Activated CD8-positive, alpha-beta memory T cell treated with anti-CD3 and anti-CD28 coated beads, Interleukin-2, amount 50 U/mL, for 24 hours (primary cell): ENCODE results near the gene SLAMF9.

Experiments
- DNase-seq: peaks from one replicate; pipeline ENCODE4 v3.0.0-alpha.2; 2020; ENCODE audit errors: extremely low read depth

SLAMF9 gene

DNA sequence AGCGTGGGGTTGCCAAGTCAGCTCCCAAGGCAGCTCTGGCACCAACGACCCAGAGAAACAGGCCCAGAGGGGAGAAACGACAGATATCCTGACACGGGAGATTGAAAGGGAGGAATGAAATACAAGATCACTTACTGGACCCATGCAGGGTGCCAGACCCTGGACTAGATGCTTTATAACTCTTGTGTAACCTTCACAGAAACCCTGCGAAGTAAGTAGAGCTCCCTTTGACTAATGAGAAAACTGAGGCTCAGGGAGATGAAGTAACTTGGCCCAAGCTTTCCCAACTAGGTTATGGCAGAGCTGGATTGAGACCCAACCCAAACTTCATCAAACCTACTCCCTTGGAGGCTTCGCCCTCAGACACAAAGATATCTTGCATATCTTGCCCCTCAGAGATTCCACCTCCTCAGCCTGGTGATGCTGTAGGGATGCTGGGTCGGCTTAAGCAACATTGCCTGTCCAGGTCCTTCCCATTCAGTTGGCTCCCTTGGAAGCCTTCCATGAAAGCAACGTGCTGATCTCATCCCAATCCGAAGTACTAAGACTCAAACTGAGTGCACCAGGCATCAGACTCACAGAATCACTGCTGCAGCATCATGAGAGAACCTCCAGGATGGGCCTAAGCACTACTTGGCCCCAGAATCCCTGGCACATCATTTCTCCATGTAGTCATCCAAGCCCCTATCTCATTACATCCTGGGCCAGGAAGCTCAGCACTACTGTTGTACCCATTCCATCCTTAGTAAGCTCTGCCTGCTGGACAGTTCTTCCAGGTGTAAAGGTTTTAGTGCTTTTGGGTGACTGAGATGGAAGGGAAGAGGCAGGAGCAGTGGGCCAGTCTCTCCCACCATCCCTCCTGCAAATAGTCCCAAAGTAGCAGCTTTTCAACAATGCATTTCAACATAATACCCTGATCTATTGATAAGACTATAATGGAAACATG lies 7.5 kb downstream of the SLAMF9 start:
- DNase-seq, result no peak

DNA sequence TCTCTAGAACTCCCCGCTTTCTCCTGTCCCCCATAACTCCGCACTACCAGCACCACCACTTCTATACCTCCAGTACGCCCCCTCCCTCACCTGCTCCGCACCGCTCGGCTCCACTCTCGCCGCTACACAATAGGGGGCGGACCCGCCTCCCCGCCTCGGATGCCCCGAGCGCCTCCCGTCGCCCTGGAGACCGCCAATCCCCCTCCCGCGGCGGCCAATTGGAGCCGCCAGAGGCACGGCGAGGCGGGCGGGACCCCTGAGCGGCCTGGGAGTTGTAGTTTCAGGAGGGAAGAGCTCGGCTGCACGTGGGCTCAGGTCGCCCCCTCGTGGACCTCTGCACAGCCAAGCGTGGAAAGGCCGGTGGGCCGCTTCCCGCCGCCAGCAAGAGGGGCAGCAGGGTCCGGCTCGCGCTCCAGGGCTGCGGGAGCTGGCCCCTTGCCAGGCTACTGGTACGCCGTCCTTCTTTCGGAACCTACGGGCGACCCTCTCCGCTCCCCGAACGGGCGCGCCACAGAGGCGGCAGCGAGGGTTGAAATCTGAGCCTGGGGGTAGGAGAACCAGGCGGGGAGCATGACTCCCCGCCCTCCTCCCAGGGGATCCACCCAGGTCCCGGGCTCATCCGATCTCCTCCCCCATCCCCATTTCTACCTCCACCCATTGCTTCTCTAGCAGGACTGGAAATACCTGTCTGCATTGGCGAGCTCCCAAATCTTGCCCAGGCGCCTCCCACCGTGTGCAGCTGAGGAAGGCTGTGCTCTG lies 8.4 kb downstream of the SLAMF9 start, which contains the start of gene IGSF9:
Gene IGSF9 (minus strand): TSS at position 131 of the 759 bp plus-strand sequence. CDS start 2,159 bp downstream, outside the sequence.
- DNase-seq, result peak; percentile 45

DNA sequence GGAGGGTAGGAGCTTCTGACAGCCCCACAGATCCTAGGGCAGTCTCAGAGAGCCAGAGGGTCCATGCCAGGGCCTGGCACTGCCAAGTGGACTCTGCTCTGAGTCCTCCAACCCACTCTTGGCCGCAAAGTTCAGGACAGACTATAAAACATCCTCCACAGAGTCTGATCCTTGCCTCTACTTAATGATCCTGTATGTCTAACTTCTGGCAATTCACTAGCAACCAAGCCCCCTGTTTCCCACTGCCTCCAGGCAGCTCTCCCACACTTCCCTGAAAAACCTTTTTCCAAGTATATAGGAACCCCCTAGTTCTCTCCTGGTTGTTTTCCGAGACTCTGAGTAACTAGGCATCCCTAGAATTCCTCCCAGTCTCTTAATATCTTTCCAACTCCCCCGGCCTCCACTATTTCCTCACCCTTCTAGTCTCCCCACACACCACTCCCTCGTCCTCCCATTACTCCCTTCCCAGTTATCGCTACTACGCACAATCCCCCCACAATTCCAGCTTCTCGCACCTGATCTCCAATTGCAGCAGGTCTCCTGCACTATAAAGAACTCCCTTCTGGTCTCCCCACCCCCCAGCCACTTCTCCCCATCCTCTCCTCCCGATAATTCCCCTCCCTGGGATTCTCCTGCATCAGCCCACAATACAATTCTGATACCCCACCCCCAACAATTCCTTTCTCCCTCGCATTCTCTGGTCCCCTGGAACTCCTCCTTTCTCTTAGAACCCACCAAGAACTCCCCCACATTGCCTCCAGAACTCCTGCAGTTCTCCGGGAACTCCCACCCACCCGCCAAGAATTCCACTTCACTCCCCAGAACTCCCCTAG lies 9.2 kb downstream of the SLAMF9 start:
- DNase-seq, result no peak

DNA sequence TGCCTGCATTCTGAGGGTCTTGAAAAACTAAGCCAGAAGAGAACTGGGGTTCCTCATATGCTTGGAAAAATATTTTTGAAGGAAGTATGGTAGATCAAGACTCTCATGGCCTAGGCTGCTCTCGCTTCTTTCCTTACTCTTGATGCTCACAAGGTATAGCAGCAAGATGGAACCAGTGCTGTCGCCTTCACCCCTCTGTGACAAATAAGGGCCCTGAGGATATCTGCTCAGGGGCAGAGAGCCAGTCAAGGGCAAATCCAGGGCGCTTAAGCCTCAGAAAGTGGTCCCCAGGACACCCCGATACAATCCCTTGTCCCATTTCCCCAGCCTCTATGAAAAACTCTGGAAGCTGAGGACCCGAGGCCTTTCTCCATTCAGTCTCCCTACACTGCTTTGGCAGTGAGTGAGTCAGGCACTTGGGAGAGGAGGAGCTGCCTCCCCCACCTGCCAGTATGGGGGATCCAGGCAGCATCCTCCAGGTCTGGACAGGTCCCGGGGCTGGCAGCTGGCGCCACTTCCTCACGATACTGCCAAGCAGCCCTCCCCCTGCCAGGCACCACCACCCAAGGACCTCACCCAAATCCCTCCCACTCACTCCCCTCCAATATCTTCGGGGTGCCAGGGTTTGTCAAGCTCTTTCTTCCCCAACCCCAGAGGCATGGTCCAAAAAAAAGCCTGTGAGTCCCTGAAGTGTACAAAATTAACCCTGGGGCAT lies 10.0 kb downstream of the SLAMF9 start:
- no peak for DNase-seq

DNA sequence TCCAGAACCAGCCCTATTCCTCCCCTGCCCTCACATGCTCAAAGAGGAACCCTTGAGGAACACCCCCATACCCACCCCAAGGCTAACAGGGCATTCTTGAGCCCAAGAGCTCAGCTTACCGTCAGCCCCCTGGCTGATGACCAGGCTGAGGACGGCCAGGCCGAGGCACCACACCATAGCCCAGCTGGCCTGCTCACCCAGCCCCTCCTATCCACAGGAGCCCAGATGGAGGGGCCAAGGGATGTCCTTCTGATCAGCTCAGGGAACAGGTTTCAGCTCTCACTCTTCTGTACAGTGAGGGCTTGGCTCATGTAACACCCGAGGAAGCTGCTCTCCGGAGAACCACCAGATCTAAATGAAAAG lies 10.8 kb downstream of the SLAMF9 start:
- DNase-seq, result no peak

DNA sequence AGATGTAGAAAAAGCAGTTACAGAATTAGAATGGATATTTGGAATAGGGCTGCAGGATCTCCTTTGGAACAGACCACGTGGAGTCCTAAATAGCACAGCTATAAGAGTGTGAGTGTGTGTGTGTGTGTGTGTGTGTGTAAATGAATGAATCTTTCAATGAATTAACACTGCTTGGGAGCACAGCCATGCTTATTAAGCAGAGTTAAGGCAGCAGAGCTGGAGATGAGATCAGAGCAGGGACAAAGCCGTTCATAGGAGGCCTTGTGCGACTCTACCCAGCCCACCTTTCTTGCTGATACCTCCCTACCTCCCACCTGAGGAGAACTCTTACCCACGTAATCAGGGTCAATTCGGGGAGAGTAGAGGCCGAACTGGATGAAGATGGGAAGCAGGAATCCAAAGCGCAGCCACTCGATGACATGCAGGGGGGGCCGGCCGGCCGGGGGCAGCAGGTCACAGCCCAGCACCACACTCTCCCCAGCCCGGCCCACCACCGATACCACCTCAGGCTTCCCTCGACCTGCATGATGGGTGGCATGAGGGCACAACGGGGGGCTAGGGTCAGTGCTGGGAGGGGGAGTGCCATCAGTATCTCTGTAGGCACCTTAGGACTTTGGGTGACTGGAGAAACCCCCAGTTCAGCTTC lies 11.3 kb downstream of the SLAMF9 start:
- DNase-seq, result no peak

DNA sequence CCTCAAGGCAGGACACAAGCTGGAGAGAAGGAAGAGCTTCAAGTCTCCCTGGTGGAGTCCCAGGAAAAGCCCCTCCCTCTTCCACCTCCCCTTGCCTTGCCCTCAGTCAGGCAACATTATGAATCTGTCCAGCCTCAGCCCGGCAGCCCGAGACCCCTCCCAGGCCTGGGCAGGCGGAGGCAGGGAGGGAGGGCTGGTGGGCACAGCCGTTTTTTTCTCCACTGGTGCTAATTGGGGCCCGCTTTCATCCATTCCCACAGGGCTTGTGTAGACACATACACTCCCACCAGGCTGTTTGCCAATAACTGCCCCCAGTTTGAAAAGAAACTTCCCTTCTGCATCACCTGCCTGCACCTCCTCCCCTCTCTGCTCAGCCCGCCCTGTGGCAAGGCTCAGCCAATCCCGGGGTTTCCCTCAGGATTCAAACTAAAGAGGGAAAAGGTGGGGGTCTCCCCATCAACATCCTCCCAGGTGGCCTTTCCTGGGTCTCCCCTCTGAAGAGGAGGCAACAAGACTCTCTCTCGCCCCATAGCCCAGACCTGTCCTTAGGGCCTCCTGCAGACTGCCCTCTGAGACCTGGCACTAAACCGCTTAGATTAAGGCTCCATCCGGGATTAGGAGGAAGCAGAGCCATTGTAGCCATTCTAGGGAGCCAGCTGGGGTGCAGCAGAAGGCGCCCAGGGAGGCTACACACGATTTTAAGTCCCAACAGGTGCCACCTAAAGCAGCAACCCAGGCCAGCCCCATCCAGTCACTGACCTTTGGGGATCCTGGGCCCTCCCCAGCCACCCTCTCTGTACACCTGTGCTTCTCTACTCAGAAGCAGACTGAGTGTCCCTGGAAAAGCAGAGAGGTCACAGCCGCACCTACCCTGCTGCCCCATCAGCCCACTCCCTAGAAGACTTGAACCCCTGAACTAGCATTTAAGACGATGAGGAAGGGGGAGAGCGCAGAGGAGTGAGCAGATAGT lies 12.2 kb downstream of the SLAMF9 start:
- DNase-seq, result no peak

DNA sequence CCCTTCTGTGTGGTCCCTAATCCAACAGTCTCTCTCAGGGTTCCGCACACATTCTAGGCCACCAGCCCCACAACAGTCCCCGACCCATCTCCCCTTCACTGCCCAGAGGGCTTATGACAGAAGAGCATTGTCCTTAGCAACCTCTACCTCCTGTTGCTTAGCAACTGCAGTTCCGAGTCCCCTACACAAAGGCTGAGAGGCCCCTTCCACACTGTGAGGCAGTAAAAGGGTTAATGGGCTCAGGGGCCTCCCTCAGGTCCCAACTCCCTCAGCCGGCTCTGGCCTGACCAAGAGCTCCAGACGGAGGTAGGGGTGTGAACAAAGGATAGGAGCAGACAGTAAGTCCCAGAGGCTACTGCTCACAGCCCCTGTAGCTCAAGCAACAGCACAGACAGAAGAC lies 12.9 kb downstream of the SLAMF9 start:
- DNase-seq, result no peak

DNA sequence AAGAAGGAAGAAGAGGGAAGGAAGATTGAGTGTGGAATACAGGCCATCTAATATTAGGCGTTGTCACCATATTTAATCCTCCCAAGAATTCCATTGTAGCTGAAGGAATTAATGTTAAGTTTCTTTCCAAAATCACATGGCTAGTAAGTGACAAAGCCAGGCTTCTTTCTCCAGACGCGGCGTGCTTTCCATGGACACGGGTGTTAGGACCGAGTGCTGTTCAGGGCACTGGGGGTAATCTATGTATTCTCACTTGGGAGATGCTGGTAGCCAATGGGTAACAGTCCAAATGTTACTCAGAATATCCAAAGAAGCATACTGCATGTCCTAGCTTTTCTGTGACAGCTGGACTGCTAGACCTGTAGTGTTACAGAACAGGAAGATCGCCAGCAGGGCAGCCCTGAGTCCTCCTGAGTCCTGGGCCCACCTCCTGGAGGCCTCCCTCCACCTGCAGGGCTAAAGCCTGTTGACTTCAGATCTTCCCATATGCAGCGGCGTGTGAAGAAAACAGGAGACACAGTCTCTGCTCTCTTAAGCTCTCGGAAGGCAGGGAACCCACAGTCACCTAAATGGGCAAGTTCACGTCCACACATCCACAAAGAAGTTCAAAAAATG lies 13.9 kb downstream of the SLAMF9 start:
- no peak for DNase-seq

DNA sequence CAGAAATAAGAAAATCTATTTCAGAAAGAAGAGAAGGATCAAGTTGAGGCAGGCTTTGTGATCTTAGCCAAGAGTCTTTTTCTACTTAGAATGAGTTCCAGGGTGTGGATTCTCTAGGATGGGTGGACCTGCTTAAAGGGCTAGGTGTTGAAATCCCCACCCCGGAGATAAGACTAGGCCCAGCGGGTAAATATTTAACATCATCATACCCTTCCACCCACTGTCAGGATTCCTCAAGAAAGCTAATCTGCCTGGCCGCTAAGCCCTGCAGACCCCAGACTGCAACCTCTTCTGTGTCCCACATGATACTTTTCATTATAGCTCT lies 14.4 kb downstream of the SLAMF9 start:
- no peak for DNase-seq

DNA sequence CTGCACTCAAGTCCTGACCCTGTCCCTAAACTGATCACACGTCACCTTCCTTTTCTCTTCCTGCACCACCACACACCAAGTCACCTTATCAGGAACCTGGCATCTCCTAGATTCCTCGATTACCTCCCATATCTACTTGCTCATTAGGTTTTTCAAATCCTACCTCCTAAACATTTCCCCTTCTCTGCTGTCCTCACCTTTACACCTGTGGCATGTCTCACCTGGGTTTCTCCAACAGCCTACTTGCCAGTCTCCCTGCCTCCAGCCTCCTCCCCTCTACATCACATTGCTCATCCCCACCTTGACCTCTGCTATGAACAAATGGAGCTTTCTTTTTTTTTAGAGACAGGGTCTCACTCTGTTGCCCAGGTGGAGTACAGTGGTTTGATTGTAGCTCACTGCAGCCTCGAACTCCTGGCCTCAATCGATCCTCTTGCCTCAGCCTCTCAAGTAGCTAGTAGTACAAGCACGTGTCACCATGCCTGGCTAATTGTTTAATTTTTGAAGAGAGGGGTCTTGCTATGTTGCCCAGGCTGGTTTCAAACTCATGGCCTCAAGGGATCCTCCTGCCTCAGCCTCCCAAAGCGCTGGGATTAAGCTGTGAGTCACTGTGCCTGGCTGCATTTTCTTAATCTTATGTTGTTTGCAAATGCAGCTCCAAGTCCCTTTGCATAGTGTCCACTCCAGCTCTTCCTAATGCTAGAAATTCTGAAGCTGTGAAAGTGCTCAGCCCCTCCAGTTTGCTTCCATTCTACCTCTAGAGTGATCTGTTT lies 14.9 kb downstream of the SLAMF9 start:
- DNase-seq, result no peak

DNA sequence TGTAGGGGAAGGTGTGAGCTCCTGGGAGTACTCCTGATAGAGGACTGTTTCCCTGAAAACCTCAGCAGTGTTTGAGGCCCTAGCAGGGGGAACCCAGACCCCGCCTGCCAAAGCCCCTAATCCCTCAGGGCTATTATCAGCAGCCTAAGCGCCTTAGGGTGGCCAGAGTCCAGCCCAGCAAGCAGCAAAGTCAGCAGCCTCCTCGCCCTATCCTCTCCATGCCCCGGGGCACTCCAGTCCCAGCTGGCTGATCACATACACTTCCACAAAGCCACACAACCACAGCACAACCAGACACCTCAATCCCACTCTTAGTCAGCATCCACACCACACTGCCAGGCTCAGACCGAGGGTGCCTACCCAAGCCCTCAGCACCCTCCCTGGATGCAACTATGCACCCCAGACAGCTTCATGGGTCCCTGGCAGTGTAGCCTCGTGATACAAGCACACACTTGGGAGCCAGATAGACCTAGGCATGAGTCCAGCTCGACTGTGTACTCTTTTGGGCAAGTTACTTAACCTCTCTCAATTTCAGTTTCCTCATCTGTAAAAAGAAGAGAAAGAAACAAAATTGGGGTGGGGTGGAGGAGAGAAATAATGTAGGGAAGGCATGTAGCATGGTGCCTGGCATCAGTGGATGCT lies 15.7 kb downstream of the SLAMF9 start:
- DNase-seq, result no peak

DNA sequence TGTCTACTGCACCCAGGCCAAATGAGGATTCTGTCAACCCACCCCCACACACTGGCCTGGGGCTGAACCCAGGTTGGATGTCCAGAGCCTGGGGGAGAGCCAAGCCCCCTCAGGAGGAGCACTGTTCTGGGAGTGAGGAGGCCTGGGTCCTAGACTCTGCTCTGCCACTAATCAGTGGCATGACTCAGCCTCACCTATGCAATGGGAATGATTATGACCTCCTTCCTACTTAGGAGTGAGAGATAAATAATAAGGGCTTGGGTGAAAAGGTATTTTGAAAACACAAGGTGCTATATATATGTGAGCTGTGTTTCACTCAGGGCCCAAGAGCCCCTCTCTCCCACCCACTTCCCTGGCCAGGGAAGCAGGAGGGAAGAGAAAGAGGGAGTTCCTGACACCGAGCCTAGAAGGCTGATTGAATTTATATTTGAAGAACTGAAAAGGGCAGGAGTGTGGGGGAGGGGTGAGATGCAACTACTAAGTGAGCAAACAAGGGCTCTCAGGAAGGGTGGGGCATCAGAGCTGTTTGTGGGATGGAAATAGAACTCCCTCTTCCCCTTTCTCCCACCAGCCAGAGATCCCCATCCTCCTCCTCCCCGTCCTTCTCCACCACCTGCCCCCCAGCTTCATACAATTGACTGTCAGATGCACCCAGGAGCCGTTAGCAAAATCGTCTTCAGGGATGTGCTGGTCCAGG lies 16.8 kb downstream of the SLAMF9 start:
- no peak for DNase-seq

DNA sequence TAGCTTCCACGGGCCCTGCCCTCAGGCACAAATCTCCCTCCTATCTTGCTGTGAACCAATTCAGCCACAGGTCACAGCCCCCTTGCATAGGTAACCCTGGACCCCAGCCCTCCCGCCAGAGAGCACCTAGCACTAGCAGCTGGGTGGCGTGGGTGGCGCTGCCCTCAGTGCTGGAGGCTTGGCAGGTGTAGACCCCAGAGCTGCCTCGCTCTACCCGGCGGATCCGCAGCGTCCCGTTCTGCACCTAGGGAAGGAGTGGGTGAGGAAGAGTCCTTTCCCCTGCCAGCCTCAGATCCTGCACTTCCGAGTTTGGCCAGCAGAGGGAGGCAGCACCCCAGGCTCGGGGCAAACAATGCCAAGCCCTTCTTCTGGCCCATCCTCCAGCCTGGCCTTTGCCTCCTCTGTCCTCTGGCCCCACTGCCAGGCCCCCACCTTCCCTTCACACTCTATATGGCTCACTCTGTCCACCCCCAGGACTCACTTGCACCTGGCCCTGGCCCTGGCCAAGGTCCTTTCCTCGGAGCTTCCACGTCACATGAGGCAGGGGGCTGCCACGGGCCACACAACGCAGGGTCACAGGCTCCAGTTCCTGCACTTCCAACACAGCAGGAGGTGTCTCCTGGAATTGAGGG lies 17.6 kb downstream of the SLAMF9 start:
- no peak for DNase-seq

DNA sequence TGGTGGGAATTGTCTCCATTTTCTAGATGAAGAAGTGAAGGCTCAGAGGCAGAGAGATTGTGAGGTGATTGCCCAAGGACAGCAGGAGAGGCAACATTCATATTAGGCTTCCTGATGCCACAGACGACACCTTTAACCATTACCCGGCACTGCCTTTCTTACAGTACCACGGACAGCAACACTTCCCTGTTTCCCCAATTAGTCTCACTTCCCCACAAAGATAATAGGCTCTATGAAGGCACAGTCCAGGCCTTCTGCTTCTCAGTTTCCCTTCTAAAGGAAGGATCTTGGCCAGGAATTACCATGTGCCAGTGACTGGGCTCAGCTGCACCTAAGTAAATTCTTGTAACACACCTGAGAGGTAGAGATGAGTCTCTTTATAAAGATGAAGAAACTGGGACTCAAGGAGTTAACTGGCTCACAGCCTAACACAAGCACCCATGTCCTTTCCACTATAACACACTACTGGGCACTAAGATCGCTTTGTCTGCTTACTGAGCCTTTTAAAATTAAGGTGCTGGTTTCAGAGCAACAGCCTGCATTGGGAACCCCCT lies 18.2 kb downstream of the SLAMF9 start:
- DNase-seq, result no peak

DNA sequence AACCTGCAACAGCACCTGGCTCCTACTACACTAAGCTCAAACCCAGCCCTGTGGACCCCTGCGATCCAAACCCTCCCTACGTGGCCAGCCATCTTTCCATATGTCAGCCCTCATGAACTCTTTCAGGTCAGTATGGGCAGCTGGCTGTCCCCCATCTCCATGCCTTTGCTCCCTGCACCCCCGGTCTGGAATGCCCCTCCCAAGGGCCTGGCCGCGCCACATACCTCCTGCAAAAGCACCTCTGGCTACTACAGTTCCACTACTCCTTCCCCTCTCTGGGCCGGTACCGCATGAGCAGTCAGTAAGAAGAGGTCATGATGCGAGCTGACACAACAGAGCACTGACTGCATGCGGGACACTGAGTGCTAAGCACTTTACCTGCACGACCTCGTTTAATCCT lies 18.7 kb downstream of the SLAMF9 start:
- DNase-seq, result no peak
